NCI-H2171 (cell line): Measurements from ENCODE around the gene KIAA0319L.

Experiments used
- DNase-seq: peaks from one replicate; lab custom pipeline; 2025; lab: John Stamatoyannopoulos, UW

KIAA0319L gene

GRCh38 chr1:35443768-35444518 lies 113.3 kb downstream of the KIAA0319L start:
- no peak for DNase-seq

GRCh38 chr1:35442734-35443133 lies 114.5 kb downstream of the KIAA0319L start:
- no peak for DNase-seq

GRCh38 chr1:35441926-35442579 lies 115.2 kb downstream of the KIAA0319L start:
- no peak for DNase-seq

GRCh38 chr1:35439626-35440025 lies 117.6 kb downstream of the KIAA0319L start:
- DNase-seq: no peak

- no peak for DNase-seq
Observed at GRCh38 chr1:35437200-35437599, 120.0 kb downstream of the KIAA0319L start.

- no peak for DNase-seq
Observed at GRCh38 chr1:35436078-35436477, 121.1 kb downstream of the KIAA0319L start.

- DNase-seq: no peak
Observed at GRCh38 chr1:35434703-35435102, 122.5 kb downstream of the KIAA0319L start.

GRCh38 chr1:35433714-35434113 lies 123.5 kb downstream of the KIAA0319L start:
- no peak for DNase-seq

- no peak for DNase-seq
Observed at GRCh38 chr1:35432231-35432630, 125.0 kb downstream of the KIAA0319L start.

- DNase-seq: no peak
Observed at GRCh38 chr1:35431173-35431599, 126.0 kb downstream of the KIAA0319L start.

GRCh38 chr1:35430762-35431161 lies 126.4 kb downstream of the KIAA0319L start:
- no peak for DNase-seq

GRCh38 chr1:35428360-35428759 lies 128.8 kb downstream of the KIAA0319L start:
- DNase-seq: no peak

- DNase-seq: no peak
Observed at GRCh38 chr1:35426097-35426586, 131.1 kb downstream of the KIAA0319L start.

GRCh38 chr1:35408925-35409324 lies 148.3 kb downstream of the KIAA0319L start:
- no peak for DNase-seq

- DNase-seq: no peak
Observed at GRCh38 chr1:35407743-35408142, 149.5 kb downstream of the KIAA0319L start.

- no peak for DNase-seq
Observed at GRCh38 chr1:35406103-35406502, 151.1 kb downstream of the KIAA0319L start.

- DNase-seq: no peak
Observed at GRCh38 chr1:35401049-35401448, 156.2 kb downstream of the KIAA0319L start.

- DNase-seq: no peak
Observed at GRCh38 chr1:35398739-35399138, 158.5 kb downstream of the KIAA0319L start.

GRCh38 chr1:35394386-35394785 lies 162.8 kb downstream of the KIAA0319L start:
- no peak for DNase-seq

- no peak for DNase-seq
Observed at GRCh38 chr1:35390600-35391494, 166.4 kb downstream of the KIAA0319L start.

GRCh38 chr1:35386959-35387358 lies 170.2 kb downstream of the KIAA0319L start:
- no peak for DNase-seq

- DNase-seq: no peak
Observed at GRCh38 chr1:35386290-35386689, 170.9 kb downstream of the KIAA0319L start.
